Ascending aorta (tissue), 2 donors: ENCODE data around the gene URI1. TPM values are rescaled to one million over a fixed set of nuclear protein-coding genes. Genes with fewer than 3 reads are reported as not detected.
"Not testable (repeated sequence)": the region's sequence is repeated elsewhere in the genome, so short reads cannot be mapped to it uniquely, and the experiment has no call there.

Experiments used
- DNase-seq, 2 donors: peaks; one replicate each; pipeline ENCODE4 v3.0.0-alpha.2; 2019; ENCODE audit warnings: low spot score in 2 of 2
- H3K27ac ChIP-seq, 2 donors: fragments of 200-600 bp; sonication (generic); one replicate each; pipeline ENCODE4 v1.5.1; 2016 to 2017; ENCODE audit warnings: mild to moderate bottlenecking in 1 of 2
- H3K27me3 ChIP-seq: fragments of 200-600 bp; sonication (generic); one replicate; pipeline ENCODE4 v1.5.1; 2017
- H3K36me3 ChIP-seq, 2 donors: fragments of 200-600 bp; sonication (generic); one replicate each; pipeline ENCODE4 v1.5.1; 2016
- H3K4me1 ChIP-seq, 2 donors: fragments of 200-600 bp; sonication (generic); one replicate each; pipeline ENCODE4 v1.5.1; 2016 to 2017; ENCODE audit warnings: mild to moderate bottlenecking in 1 of 2
- H3K4me3 ChIP-seq, 2 donors: fragments of 200-600 bp; sonication (generic); one replicate each; pipeline ENCODE4 v1.5.1; 2016 to 2017; ENCODE audit warnings: mild to moderate bottlenecking in 1 of 2
- H3K9me3 ChIP-seq, 2 donors: fragments of 200-600 bp; sonication (generic); one replicate each; pipeline ENCODE4 v1.5.1; 2016
- CTCF ChIP-seq, 3 experiments: fragments of 200-600 bp in 2 of 3; fragments of 450-650 bp in 1 of 3; sonication (generic) in 2 of 3; IDR thresholded peaks; one replicate each; pipeline ENCODE4 v1.5.1; 2016 to 2019; ENCODE audit warnings: antibody characterized with exemption in 3 of 3, mild to moderate bottlenecking in 1 of 3, moderate library complexity in 1 of 3
- intact Hi-C: fragments of 100-400 bp; cut with DNase I; formaldehyde crosslinking; loops from one replicate; pipeline ENCODE4 v1.15.1; 2023
- total RNA-seq: library from RNA; depleted of rRNA; stranded (reverse); fragments of >200 nt; gene quantifications from one replicate; pipeline ENCODE4 v1.1.0, GENCODE V29; 2016

The URI1 gene
- total RNA-seq, 1 donor from 2014 or later: 23.8 TPM

DNA sequence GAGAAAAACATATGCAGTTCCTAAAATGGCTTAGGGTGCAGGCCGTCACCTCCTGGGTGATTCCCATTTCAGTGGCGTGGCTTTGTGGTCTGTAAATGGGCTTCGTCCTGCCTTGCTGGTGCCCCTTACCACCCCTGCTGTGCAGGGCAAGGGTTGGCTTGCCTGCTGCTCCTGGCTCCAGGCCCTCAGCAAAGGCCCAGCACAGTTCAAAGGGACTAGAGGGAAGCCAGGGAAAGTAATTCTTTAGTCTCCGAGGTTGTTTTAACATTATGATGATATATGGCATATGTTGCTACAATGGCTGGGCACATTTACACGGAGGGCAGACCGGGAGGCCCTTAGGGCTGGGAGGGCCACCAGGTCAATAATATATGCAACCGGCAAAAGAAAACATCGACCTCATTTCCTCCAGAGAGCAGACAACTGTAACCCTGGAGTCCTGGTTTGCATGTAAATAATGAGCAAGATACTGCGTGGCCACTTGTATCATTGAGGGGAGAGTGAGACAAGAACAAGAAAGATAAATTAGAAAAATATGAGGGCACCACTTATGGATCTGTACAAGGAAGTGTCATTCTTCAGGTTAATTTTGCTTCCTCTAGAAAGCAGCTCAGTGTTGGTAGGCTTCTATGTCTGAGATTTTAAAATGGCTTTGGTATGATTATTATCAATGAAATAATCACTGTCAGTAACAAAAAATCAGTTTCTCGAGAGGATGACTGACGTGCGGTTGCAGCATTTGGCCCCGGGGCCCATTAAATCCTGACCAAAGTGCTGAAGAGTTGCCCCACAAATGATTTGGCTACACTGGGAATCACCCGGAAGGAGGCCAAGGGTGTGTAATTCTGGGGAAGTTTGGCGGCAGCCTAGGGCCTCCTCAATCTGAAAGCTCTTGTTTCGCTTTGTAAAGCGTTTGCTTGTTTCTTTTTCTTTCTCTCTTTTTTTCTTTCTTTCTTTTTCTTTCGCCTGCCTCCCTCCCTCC, 32.8 kb upstream of the URI1 start:
- H3K27me3 ChIP-seq: no peaks in the 10 kb centered on the region
- no peaks in the 10 kb centered on the region for H3K9me3 ChIP-seq
- no peak for TF ChIP-seq CTCF (IDR thresholded peaks at IDR 0.05)
- H3K27ac ChIP-seq: no peak overlapping the region
- no peak overlapping the region for H3K4me3 ChIP-seq
- no peak for DNase-seq
- H3K4me1 ChIP-seq: no peaks in the 10 kb centered on the region
- intact Hi-C loops: no loop called here
- no peaks in the 10 kb centered on the region for H3K36me3 ChIP-seq

DNA sequence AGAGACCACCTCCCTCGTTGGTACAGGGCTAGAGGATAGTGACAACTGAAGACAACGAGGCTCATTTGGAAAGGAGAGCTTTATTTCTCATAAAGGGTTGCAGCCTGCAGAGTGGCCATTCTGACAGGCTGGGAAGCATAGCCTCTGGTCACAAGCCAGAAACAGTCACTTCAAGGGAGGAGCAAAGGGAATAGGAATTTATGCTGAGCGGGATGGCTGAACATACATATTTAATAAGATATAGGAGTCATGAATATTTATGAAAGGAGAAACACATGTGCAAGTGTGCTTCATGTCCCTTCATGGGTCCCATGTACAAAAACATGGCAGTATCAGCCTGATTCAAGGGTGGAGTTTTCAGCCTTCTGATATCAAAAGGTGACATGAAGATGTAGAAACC, 27.1 kb upstream of the URI1 start:
- DNase-seq: no peak
- no peak for TF ChIP-seq CTCF (IDR thresholded peaks at IDR 0.05)
- H3K27me3 ChIP-seq: no peaks in the 10 kb centered on the region
- H3K27ac ChIP-seq: no peak overlapping the region
- intact Hi-C loops: no loop called here
- H3K9me3 ChIP-seq: no peaks in the 10 kb centered on the region
- H3K36me3 ChIP-seq: no peaks in the 10 kb centered on the region
- no peak overlapping the region for H3K4me3 ChIP-seq
- H3K4me1 ChIP-seq: no peaks in the 10 kb centered on the region

DNA sequence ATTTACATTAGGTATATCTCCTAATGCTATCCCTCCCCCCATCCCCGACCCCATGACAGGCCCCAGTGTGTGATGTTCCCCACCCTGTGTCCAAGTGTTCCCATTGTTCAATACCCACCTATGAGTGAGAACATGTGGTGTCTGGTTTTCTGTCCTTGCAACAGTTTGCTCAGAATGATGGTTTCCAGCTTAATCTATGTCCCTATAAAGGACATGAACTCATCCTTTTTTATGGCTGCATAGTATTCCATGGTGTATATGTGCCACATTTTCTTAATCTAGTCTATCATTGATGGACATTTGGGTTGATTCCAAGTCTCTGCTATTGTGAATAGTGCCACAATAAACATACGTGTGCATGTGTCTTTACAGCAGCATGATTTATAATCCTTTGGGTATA, 26.2 kb upstream of the URI1 start:
- H3K36me3 ChIP-seq, intact Hi-C loops: not testable (repeated sequence)

DNA sequence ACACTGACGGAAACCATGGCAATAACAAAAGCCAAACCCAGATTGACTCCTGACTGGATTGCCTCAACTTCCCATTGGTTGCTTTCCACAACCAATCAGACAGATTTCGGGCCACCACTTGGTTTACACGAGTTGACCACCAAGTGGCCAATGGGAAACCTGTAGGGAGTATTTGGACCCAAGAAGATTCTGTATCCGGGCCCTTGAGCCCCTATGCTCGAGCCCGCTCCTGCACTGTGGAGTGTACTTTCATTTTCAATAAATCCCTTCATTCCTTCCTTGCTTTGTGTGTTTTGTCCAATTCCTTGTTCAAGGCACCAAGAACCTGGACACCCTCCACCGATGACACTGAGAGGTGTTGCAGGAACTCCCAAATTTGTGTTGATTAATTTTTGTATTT, 24.1 kb upstream of the URI1 start:
- DNase-seq: no peak
- no peak for TF ChIP-seq CTCF (IDR thresholded peaks at IDR 0.05)
- intact Hi-C loops: no loop called here

More for the DNA sequence above, 26.2 kb upstream of the URI1 start:
- H3K4me1 ChIP-seq, H3K4me3 ChIP-seq, H3K27ac ChIP-seq, H3K27me3 ChIP-seq, H3K9me3 ChIP-seq, DNase-seq: not testable (repeated sequence)

GRCh38 chr19:29918891-29919290, 23.1 kb upstream of the URI1 start:
- Histone ChIP-seq H3K4me1 (no peaks in the 10 kb centered on the region), H3K27ac (no peak overlapping the region), H3K36me3 (no peaks in the 10 kb centered on the region), H3K27me3 (no peaks in the 10 kb centered on the region), H3K4me3 (no peak overlapping the region), H3K9me3 (no peaks in the 10 kb centered on the region)
- TF ChIP-seq CTCF (IDR thresholded peaks at IDR 0.05): no peak
- intact Hi-C loops: no loop called here
- DNase-seq: no peak

More for the DNA sequence above, 24.1 kb upstream of the URI1 start:
- Histone ChIP-seq H3K27ac (no peak overlapping the region), H3K4me3 (no peak overlapping the region), H3K9me3 (no peaks in the 10 kb centered on the region), H3K4me1 (no peaks in the 10 kb centered on the region), H3K36me3 (no peaks in the 10 kb centered on the region), H3K27me3 (no peaks in the 10 kb centered on the region)

DNA sequence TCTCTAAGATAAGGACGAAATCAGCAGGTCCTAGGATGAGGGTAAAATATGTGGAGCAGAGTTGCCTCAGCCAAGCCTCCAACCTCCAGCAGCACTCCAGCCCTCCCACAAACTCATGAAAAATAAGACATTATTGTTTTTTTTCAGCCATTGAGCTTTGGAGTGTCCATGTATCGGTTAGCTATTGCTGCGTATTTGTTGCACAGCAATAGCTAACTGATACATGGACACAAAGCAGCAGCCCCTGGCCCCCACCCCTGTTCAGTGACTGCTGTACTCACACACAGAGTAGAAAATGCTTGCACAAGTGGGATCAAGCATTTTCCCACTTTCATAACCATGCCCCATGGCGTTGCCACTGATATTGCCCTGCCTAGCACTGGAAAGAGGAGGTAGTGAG, 19.1 kb upstream of the URI1 start:
- intact Hi-C loops: no loop called here
- no peak for DNase-seq
- H3K9me3 ChIP-seq: no peaks in the 10 kb centered on the region
- H3K27me3 ChIP-seq: no peaks in the 10 kb centered on the region
- no peaks in the 10 kb centered on the region for H3K36me3 ChIP-seq
- no peaks in the 10 kb centered on the region for H3K4me1 ChIP-seq
- H3K4me3 ChIP-seq: no peak overlapping the region
- no peak for TF ChIP-seq CTCF (IDR thresholded peaks at IDR 0.05)
- H3K27ac ChIP-seq: no peak overlapping the region
